NCI-H2029 (cell line): Measurements from ENCODE around the gene SLN.

Experiments
- DNase-seq: peaks from one replicate; lab custom pipeline; 2025; lab: John Stamatoyannopoulos, UW

Gene SLN

DNA sequence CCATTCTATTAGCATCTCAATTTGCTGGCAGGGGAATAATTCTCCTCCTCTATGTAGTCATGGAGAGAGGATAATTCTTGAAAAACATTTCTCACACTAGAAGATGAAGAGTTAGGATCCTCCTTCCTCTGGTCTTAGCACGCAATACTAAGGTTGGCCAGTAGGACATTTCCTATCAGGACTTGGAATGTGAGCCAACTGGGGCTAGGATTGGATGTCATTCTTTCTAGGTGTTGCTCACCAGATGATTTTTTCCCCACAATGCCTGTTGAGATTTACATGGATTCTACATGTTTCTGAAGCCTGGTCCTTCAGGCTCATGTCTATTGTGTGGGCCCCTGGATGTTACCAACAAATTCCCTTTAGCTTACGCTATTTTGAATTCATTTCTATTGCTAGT, 28.0 kb downstream of the SLN start:
- no peak for DNase-seq

DNA sequence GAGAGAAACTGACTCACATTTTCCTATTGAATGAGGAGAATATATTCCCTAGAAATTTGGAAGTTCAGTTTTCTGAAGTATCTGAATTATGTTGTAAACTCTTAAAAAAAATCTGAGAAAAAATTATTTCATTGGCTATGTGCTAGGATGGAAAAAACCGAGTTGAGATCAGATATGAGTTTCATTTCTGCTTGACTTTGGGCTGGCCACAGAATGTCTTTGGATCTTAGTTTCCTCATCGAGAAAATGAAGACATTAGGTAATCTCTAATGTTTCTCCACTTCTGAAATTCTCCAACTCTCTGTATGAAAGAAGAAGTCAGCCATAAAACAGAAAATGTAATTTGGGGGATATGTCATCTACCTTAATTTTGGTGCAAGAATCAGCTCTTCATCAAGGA, 28.8 kb downstream of the SLN start:
- no peak for DNase-seq

DNA sequence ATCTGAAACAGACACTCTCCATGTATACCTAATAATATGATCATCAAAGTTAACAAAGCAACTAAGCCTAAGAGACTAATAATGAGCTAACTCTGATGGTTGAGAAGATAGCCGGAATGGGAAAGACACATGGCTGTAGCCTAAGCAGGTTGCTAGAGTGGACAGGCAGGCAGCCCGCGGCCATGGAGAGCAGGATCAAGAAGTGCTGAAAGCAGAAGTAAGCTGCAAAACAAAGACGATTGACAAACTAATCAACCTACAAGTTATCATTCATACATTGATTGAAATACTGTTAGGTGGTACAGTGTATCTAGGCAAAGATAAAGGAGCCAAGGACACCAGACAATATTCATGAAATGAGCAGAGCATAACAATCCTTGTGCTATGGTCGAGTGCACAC, 29.3 kb downstream of the SLN start:
- DNase-seq = no peak

DNA sequence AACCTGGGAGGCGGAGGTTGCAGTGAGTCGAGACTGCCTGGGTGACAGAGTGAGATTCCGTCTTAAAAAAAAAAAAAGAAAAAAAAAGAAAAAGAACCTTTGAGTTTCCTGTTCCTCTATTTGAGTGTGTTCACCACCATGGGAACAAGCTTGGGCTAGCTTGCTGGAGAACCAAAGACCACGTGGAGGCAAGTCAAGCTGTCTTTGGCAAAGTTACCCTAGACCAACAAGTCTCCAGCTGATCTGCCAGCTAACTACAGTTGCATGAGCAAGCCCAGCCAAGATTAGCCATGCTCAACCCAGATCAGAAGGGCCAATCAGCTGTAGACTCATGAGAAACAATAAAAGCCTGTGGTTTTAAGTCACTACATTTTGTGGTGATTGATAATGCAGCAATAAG, 29.7 kb downstream of the SLN start:
- no peak for DNase-seq

DNA sequence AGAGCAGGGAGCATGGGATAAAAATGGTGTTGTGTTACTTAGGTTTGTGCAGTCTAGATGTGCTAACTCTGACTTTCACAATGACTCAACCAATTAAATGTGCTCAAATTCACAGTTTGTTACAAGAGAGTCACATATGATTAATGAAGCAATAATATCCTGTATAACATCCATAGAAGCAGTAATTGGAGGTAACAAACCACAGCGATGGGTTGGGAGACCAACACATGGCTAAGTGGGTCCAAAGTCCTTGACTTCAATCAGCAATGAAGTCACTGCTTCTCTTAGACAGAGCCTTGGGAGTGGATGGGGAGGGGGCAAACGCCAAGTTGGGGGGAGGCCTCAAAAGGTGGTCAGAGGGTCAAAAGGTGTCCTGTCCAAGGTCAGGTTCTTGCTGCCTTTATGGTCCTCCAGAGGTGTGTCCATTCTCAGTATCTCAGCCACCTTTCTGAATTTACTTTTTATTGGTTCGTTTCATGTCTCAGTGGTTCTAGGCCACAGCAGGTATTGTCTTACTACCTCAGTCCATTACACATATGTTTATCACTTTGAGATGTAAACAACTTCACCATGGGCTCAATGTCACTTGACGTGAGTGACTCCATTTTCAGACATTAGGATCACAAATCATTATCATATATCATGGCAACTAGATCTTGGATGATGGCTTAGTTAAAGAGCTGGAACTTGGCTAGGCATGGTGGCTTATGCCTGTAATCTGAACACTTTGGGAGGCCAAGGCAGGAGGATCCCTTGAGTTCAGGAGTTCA, 32.4 kb downstream of the SLN start:
- DNase-seq = no peak

DNA sequence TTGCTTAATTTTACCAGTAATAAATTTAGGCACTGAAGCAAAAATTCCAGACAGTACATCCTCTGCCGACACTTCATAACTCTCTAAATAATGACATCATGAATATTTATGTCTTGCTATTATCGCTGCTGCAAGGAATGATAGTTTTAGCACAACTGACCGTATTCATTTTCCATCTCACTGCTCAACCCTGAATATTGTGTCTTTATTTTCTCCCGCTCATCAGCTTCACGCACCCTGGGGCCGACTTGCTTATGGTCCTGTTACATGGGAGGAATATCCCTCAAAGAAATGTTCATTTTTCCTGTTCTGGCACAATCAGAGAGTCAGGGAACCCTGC, 33.3 kb downstream of the SLN start:
- no peak for DNase-seq

DNA sequence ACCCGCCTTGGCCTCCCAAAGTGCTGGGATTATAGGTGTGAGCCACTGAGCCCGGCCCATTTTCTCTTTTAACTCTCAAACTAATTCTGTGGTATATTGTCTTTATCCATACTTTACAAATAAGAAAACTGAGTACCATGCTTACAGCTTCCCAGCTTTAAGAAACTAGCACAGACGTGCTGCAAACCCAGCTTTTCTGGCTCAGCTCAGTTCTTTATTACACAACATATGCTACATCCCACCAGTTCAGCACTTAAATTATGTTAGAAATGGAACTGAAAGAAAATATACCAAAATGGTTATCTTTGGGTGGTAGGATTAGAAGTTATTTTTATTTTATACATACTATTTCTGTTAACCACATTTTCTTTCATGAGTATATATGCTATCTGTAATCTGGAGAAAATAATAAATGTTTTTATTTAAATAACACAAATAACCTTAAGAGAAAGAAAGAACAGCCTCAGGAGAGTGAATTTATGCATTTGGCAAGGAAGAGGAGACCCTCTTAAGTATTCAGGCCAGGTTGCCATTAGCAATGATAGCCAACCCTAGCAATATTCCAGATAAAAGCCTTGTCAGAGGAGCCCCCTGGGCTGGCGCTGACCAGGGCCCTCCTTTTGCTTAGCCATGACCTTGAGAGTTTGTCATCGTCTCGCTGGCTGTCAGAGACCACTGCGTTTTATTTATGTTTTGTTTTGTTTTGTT, 33.8 kb downstream of the SLN start:
- DNase-seq = no peak

DNA sequence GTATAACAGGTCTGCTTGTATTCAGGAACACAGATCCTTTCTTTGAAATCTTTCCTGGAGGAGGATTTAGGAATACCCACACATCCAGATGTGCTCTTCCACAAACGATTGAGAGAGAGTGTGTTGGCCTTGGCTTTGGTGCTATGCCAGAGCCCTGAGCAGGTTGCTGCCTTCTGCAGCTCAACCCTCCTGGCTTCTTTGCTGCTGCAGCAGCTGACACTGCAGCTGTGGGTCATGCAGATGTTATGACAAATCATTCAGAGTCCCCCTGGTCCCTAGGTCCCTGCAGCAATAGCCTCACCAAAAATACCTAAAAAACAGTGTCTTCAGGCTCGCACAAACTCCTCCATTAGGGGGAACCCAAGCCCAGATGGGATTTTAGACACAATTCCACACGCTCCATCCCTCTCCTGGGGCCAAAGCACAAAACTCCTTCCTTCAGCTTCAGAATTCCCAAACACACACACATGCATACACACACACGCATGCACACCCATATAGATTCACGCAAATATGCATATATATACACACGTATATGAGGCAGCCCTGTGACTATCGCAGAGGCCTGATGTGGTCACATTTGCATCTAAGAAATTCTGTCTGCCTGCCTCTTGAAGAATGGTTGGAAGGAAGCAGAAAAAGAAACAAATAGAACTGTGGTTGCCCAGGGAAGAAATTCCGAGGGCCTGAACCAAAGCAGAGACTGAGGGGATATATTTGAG, 35.4 kb downstream of the SLN start:
- DNase-seq = no peak

DNA sequence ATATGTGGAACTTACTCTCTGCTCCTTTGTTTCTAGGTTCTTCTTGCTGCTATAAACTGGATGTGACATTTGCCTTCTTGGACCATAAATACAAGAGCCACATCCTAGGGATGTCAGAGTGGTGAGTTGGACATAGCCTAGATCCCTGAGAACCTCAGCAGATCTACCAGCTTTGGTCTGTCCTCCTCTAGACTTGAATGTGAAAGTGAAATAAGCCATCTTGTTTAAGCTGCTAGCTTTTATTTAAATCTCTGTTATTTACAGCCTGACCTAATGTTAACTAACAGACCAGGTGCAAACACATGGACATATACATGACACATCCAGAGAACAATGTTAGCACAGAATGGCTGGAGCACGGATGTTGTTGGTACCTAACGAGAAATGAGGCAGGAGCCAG, 36.0 kb downstream of the SLN start:
- DNase-seq = no peak

DNA sequence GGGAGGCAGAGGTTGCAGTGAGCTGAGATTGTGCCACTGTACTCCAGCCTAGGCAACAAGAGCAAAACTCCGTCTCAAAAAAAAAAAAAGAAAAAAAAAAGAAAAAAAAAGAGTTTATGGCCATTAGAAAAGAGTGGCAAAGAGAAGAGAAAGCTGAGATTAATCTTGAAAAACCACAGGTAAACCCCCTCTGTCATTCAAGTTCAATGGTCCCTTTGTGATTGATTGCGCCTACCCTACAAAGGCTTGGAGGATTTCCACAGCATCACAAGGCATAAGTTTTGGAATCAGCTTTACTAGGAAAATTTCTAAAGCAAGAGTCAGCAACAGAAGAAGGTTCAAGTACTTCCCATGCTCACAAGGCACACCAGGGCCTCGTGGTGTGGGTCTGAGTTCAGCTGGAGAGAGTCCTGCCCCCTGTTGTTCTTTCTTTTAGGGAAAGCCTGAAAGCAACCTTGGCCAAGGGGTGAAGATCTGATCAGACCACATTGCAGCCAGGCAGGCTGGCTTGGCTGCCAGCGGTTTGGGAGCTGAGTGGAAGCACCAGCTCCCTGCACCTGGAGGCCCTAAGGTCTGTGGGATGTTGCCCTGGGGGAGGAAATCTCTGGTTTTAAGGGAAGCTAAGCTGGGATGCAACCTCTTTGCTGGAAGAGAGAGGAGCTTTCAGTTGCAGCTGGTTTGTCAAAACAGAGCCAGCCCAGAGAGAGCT, 41.8 kb downstream of the SLN start:
- no peak for DNase-seq

DNA sequence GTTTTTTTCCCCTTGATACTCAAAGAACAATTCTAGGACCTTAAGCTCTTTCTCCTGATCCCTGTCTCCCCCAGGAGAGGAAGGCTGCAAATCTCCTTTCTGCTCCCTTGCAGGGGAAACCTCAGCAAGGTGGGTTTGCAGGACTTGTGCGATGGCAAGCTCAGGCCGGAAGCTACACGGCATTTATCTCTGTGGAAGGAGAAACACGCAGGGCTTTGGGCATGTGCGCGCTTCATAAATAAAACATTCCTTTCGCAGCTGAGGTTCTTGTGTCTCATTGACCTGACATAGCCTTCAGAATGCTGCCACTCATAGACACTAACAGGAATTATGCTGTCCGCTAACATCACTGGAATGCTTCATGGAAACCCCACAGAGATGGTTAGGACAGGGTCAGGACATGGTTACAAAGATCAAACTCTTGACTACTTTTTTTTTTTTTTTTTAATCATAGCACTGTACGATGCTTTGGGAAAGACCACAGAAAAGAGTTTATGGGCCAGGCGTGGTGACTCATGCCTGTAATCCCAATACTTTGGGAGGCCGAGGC, 42.6 kb downstream of the SLN start:
- no peak for DNase-seq

DNA sequence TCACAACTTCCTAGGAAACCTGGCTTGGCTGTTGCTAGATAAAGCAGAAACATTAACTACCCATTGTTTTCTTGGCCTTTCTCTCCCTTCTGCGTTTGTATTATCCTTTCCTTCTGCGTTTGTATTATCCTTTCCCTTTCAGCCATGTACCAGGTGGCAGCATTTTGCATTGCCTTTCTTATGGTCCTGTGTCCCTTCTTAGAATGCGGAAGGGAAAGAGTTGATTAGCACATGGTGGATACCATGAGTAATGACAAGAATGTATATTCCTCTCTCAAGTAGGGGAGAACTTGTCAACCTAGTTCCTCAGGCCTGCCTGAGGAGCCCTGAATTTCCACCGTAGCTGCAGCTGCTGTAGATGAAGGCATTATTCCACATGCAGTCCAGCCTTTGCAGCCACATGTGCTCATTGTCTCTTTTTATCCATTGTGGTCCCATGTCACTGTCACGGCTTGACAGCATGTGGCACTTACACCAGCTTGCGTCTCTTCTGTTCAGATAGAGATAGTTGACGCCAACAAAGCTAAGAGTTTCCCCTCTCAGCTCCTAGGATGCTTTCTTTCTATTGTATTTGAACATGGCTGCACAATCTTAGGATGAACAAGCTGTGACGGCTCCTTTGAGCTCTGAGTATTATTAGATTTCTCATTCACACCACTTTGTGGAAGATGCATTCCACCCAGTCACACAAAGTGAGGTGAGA, 44.8 kb downstream of the SLN start:
- DNase-seq = no peak

DNA sequence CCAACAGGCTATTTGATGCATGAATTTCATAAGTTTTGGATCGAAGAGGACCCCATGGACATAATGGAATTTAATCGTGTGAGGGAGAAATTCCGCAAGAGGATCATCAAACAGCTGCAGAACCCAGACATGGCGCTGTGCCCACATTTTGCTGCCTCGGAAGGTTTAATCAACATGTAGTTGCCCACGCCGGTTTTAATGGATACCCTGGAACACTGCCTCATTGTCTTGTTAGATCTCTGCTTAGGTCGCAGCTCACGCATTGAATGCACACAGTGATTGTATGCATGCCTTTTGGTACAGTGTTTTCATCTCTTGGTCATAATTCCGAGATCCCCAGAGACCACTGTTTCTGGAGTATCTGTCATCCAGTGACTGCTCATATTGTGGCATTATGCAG, 46.8 kb downstream of the SLN start:
- DNase-seq = no peak

DNA sequence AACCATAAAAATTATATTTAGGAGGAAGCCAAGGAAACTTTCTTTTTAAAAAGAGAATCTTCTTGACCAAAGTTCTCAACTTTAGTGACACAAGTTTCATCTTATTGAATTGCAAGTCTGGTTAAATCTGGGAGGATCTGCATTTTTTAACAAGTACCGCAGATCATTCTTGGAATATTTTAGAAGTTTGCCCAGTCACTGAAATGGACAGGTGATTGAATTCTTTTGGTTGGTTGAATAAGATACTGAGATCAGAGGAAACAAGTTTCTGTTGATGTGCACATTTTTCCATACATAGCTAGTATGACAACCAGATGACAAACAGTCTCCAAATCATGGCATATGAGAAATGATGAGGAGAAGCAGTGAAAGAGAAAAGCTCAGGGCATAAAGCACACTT, 50.2 kb downstream of the SLN start:
- no peak for DNase-seq

DNA sequence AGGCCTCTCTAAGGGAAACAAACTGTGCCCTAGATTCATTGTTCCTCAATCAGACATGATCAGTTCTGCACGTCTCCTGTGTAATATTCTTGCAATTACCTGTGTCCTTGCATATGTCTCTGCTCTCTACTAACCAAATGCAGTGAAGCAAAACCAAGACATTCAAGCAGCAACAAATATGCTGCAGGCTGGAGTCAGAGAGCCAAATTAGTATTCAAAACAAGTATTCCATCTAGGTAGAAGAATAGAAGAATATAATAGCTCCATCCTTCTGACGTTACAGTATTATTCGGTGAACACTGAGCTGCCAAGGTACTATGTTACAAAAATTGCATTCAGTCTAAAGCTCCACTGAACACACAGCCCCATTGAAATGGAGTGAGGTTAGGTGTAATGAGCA, 51.8 kb downstream of the SLN start:
- no peak for DNase-seq

DNA sequence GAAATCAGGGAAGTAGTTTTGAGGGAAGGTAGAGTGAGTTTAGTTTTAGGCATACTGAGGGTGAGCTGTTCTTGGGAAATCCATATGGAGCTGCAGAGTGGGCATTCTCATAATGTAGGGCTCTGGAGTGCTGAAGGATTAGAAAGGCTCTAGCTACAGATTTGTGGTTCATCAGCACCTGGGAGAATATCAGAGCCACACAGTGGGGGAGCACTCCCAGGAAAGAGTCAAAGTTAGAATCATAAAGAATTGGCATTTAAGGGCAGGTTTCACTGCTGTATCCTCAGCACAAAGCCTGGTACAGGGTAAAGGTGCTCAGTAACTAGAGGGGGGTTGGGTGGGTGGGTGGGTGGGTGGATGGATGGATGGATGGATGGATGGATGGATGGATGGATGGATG, 52.5 kb downstream of the SLN start:
- no peak for DNase-seq
